ENCODE data around the gene PPP2R5D. TPM values are rescaled to one million over a fixed set of nuclear protein-coding genes. Genes with fewer than 3 reads are reported as not detected.

Gene PPP2R5D
- polyA plus RNA-seq, 3 donors: 10.3 to 24.9 (median 14.9) TPM

- intact Hi-C loops (cut with micrococcal nuclease): no loop called here
- Histone ChIP-seq H2AFZ (ENCODE audit: insufficient read depth, low read depth, low read length, poor library complexity, severe bottlenecking) (no peak overlapping the region), H3K4me3 (replicated peaks in 1 of 3; ENCODE audit: low read depth in 2 of 3, low read length in 3 of 3) (no peak overlapping the region), H3K79me2 (ENCODE audit: insufficient read depth, low read length) (no peaks in the 10 kb centered on the region), H3K4me1 (ENCODE audit: control insufficient read depth in 1 of 2, insufficient read depth in 2 of 2, low read length in 2 of 2) (peaks cover 12 to 15% of the 10 kb centered on the region in 2 donors), H3K27ac (ENCODE audit: low read depth in 1 of 2, low read length in 2 of 2) (no peak overlapping the region), H3K36me3 (replicated peaks in 1 of 2; ENCODE audit: control insufficient read depth in 1 of 2, insufficient read depth in 2 of 2, low read length in 2 of 2) (peaks cover 46 to 50% of the 10 kb centered on the region in 2 donors), H3K4me2 (replicated peaks; ENCODE audit: extremely low read depth, low read length, poor library complexity, severe bottlenecking) (no peak overlapping the region), H3K9ac (ENCODE audit: insufficient read depth, low read length, poor library complexity, severe bottlenecking) (no peak overlapping the region), H4K20me1 (ENCODE audit: insufficient read depth, low read length) (no peaks in the 10 kb centered on the region), H3K27me3 (ENCODE audit: control insufficient read depth in 2 of 2, insufficient read depth in 2 of 2, low read length in 2 of 2) (peaks cover 7 to 26% of the 10 kb centered on the region in 2 donors), H3K9me3 (replicated peaks in 1 of 2; ENCODE audit: control insufficient read depth in 1 of 2, insufficient read depth in 1 of 2, low read length in 2 of 2) (peaks cover 0 to 4% of the 10 kb centered on the region in 2 donors)
- WGBS (ENCODE audit: insufficient coverage): 86% methylated on average over 8 of the region's 12 CpGs
- no peak overlapping the region for H3K27ac Mint-ChIP-seq
- peaks cover 0 to 8% (median 0%) of the 10 kb centered on the region in 7 donors for H3K9me3 Mint-ChIP-seq
- H3K4me1 Mint-ChIP-seq: peaks cover 19% of the 10 kb centered on the region
- no peak for TF ChIP-seq CTCF (IDR thresholded peaks at IDR 0.05)
- H3K36me3 Mint-ChIP-seq: peaks cover 53 to 72% of the 10 kb centered on the region in 2 donors
- H3K27me3 Mint-ChIP-seq (ENCODE audit: low read depth in 3 of 3): peaks cover 29 to 31% (median 30%) of the 10 kb centered on the region in 3 donors
- no peak overlapping the region for H3K4me3 Mint-ChIP-seq
- DNase-seq: no peak
Measured at GRCh38 chr6:42963179-42963854, 21.1 kb upstream of the PPP2R5D start.

GRCh38 chr6:42963855-42964605, 20.3 kb upstream of the PPP2R5D start:
- Mint-ChIP-seq H3K9me3 (peaks cover 0 to 8% (median 0%) of the 10 kb centered on the region in 7 donors), H3K4me3 (no peak overlapping the region), H3K36me3 (peaks cover 59 to 79% of the 10 kb centered on the region in 2 donors), H3K27ac (peak overlapping the region in 1 of 7 donors; percentile 50), H3K27me3 (ENCODE audit: low read depth in 3 of 3) (peaks cover 27 to 29% (median 27%) of the 10 kb centered on the region in 3 donors), H3K4me1 (peaks cover 19% of the 10 kb centered on the region)
- Histone ChIP-seq H3K4me3 (replicated peaks in 1 of 3; ENCODE audit: low read depth in 2 of 3, low read length in 3 of 3) (no peak overlapping the region), H3K27me3 (ENCODE audit: control insufficient read depth in 2 of 2, insufficient read depth in 2 of 2, low read length in 2 of 2) (peaks cover 7 to 26% of the 10 kb centered on the region in 2 donors), H3K9ac (ENCODE audit: insufficient read depth, low read length, poor library complexity, severe bottlenecking) (peak overlapping the region; percentile 1), H4K20me1 (ENCODE audit: insufficient read depth, low read length) (no peaks in the 10 kb centered on the region), H3K79me2 (ENCODE audit: insufficient read depth, low read length) (no peaks in the 10 kb centered on the region), H3K9me3 (replicated peaks in 1 of 2; ENCODE audit: control insufficient read depth in 1 of 2, insufficient read depth in 1 of 2, low read length in 2 of 2) (peaks cover 0 to 4% of the 10 kb centered on the region in 2 donors), H3K27ac (ENCODE audit: low read depth in 1 of 2, low read length in 2 of 2) (no peak overlapping the region), H2AFZ (ENCODE audit: insufficient read depth, low read depth, low read length, poor library complexity, severe bottlenecking) (no peak overlapping the region), H3K4me1 (ENCODE audit: control insufficient read depth in 1 of 2, insufficient read depth in 2 of 2, low read length in 2 of 2) (peaks cover 12 to 15% of the 10 kb centered on the region in 2 donors), H3K4me2 (replicated peaks; ENCODE audit: extremely low read depth, low read length, poor library complexity, severe bottlenecking) (no peak overlapping the region), H3K36me3 (replicated peaks in 1 of 2; ENCODE audit: control insufficient read depth in 1 of 2, insufficient read depth in 2 of 2, low read length in 2 of 2) (peaks cover 53 to 57% of the 10 kb centered on the region in 2 donors)
- no peak for TF ChIP-seq CTCF (IDR thresholded peaks at IDR 0.05)
- 100% methylated on average over 7 of the region's 9 CpGs for WGBS (ENCODE audit: insufficient coverage)
- no peak for DNase-seq
- intact Hi-C loops (cut with micrococcal nuclease): no loop called here

All from CD14-positive monocyte (primary cell).